22Rv1 (cell line): ENCODE data around the gene CLRN3.

Source experiments
- H3K27ac ChIP-seq: fragments of 450-650 bp; 2 replicates; pipeline ENCODE4 v1.5.1; 2017
- CTCF ChIP-seq: fragments of 450-650 bp; IDR thresholded peaks from 2 replicates; pipeline ENCODE4 v1.5.1; 2017; ENCODE audit warnings: mild to moderate bottlenecking
- ZFX ChIP-seq: fragments of 450-650 bp; IDR thresholded peaks from 2 replicates; pipeline ENCODE4 v1.6.1; 2017; ENCODE audit warnings: antibody characterized with exemption, borderline replicate concordance

CLRN3 gene

GRCh38 chr10:127905848-127906261, 13.1 kb upstream of the CLRN3 start:
- TF ChIP-seq CTCF (no peak), ZFX (no peak)
- H3K27ac ChIP-seq = no peak overlapping the region

- H3K27ac ChIP-seq = no peak overlapping the region
- no peak for TF ChIP-seq CTCF
- no peak for TF ChIP-seq ZFX
Measured at GRCh38 chr10:127905001-127905847, 12.5 kb upstream of the CLRN3 start.

GRCh38 chr10:127904311-127905000, 11.7 kb upstream of the CLRN3 start:
- H3K27ac ChIP-seq = no peak overlapping the region
- TF ChIP-seq ZFX (no peak), CTCF (no peak)

GRCh38 chr10:127903789-127904188, 11.0 kb upstream of the CLRN3 start:
- TF ChIP-seq CTCF (no peak), ZFX (no peak)
- no peak overlapping the region for H3K27ac ChIP-seq

- TF ChIP-seq CTCF (no peak), ZFX (no peak)
- no peak overlapping the region for H3K27ac ChIP-seq
Measured at GRCh38 chr10:127899766-127900387, 7.1 kb upstream of the CLRN3 start.

GRCh38 chr10:127897177-127897576, 4.4 kb upstream of the CLRN3 start:
- TF ChIP-seq CTCF = no peak
- no peak for TF ChIP-seq ZFX

More at GRCh38 chr10:127897177-127897576, 4.4 kb upstream of the CLRN3 start:
- H3K27ac ChIP-seq = no peak overlapping the region
